ENCODE measurements around the gene ANKRD9. TPM values are rescaled to one million over a fixed set of nuclear protein-coding genes. Genes with fewer than 3 reads are reported as not detected.

The ANKRD9 gene
- total RNA-seq, 1 experiment from 2014 or later = 47.9 TPM

GRCh38 chr14:102518063-102518648 is 8.6 kb upstream of the ANKRD9 start:
- no peak for DNase-seq (ENCODE audit: low read depth, low spot score)
- in situ Hi-C loops (cut with HindIII; ENCODE audit: low pct_unique_long_range_greater_than_20kb, low sequenced_read_pairs) = loop anchor here (10.0 kb wide), 1 partner anchor 73 kb away; no protein-coding TSS in a partner anchor

DNA sequence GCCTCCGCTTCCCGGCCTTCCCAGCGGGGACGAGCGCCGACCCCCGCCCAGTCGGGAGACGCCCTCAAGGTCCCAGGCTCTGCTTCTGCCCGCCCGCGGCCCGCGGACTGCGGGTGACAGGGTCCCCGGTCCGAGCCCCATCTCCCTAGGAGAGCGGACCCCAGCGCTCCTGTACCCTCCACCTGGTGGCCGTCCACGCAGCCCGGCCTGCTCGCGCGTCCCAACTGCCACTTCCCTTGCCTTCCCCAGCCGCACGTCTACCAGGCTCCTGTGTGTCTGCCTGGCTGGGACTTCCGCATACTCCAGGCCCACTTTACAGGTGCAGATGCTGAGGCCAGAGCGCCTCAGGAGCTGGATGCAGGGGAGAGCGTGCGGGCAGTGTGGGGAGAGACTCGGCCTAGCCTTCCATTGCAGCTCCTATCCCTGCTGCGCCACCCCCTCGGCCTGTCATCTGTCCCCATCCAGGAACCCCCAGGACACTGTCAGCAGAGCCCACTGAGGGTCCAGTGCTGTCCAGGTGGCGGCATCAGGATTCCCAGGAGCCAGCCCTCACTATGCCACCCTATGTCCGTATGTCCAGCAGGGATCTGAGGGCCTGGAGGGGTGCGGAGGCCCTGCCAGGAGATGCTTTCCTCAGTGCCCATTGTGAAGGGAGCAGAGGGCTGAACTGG is 8.0 kb upstream of the ANKRD9 start:
- in situ Hi-C loops (cut with HindIII; ENCODE audit: low pct_unique_long_range_greater_than_20kb, low sequenced_read_pairs) = loop anchor here (10.0 kb wide), 1 partner anchor 73 kb away; no protein-coding TSS in a partner anchor
- no peak for DNase-seq (ENCODE audit: low read depth, low spot score)

- in situ Hi-C loops (cut with HindIII; ENCODE audit: low pct_unique_long_range_greater_than_20kb, low sequenced_read_pairs) = loop anchor here (10.0 kb wide), 1 partner anchor 72 kb away; no protein-coding TSS in a partner anchor
- peak; percentile 41 for DNase-seq (ENCODE audit: low read depth, low spot score)
Observed at GRCh38 chr14:102516531-102517391, 7.2 kb upstream of the ANKRD9 start.

GRCh38 chr14:102514987-102515733 is 5.6 kb upstream of the ANKRD9 start:
- in situ Hi-C loops (cut with HindIII; ENCODE audit: low pct_unique_long_range_greater_than_20kb, low sequenced_read_pairs) = loop anchor here (10.0 kb wide), 1 partner anchor 70 kb away; no protein-coding TSS in a partner anchor
- no peak for DNase-seq (ENCODE audit: low read depth, low spot score)

- in situ Hi-C loops (cut with HindIII; ENCODE audit: low pct_unique_long_range_greater_than_20kb, low sequenced_read_pairs) = loop anchor here (10.0 kb wide), 1 partner anchor 69 kb away; no protein-coding TSS in a partner anchor
- no peak for DNase-seq (ENCODE audit: low read depth, low spot score)
Observed at GRCh38 chr14:102513899-102514772, 4.6 kb upstream of the ANKRD9 start.

DNA sequence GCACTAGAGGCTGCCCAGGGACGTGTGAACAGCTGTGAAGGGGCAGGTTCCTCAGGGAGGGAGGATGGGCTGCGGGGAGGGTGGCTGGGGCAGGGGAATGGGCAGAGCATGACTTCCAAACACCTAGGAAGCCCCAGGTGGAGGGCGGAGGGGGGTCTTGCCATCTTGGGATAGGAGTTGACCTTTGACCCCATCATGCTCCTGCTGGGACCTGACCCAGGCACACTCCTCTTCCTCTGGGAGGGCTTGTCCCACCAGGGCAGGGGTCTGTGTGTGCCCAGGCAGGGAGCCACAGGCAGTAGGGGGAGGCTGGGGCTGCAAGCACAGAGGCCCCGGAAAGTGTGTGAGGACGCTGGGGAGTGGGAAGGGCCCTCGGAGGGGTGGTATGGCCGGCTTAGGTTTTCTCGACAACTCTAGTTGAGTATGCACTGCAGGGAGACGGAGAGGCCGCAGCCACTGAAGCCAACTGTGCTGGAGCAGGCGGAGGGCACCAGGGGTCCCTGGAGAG is 3.3 kb upstream of the ANKRD9 start:
- DNase-seq (ENCODE audit: low read depth, low spot score) = no peak
- in situ Hi-C loops (cut with HindIII; ENCODE audit: low pct_unique_long_range_greater_than_20kb, low sequenced_read_pairs) = loop anchor here (10.0 kb wide), 1 partner anchor 68 kb away; no protein-coding TSS in a partner anchor

- in situ Hi-C loops (cut with HindIII; ENCODE audit: low pct_unique_long_range_greater_than_20kb, low sequenced_read_pairs) = loop anchor here (10.0 kb wide), 1 partner anchor 67 kb away; no protein-coding TSS in a partner anchor
- no peak for DNase-seq (ENCODE audit: low read depth, low spot score)
Observed at GRCh38 chr14:102511538-102511937, 2.0 kb upstream of the ANKRD9 start.

GRCh38 chr14:102510616-102511520 is 1.3 kb upstream of the ANKRD9 start:
- in situ Hi-C loops (cut with HindIII; ENCODE audit: low pct_unique_long_range_greater_than_20kb, low sequenced_read_pairs) = loop anchor here (10.0 kb wide), 1 partner anchor 66 kb away; no protein-coding TSS in a partner anchor
- peak; percentile 61 for DNase-seq (ENCODE audit: low read depth, low spot score)

DNA sequence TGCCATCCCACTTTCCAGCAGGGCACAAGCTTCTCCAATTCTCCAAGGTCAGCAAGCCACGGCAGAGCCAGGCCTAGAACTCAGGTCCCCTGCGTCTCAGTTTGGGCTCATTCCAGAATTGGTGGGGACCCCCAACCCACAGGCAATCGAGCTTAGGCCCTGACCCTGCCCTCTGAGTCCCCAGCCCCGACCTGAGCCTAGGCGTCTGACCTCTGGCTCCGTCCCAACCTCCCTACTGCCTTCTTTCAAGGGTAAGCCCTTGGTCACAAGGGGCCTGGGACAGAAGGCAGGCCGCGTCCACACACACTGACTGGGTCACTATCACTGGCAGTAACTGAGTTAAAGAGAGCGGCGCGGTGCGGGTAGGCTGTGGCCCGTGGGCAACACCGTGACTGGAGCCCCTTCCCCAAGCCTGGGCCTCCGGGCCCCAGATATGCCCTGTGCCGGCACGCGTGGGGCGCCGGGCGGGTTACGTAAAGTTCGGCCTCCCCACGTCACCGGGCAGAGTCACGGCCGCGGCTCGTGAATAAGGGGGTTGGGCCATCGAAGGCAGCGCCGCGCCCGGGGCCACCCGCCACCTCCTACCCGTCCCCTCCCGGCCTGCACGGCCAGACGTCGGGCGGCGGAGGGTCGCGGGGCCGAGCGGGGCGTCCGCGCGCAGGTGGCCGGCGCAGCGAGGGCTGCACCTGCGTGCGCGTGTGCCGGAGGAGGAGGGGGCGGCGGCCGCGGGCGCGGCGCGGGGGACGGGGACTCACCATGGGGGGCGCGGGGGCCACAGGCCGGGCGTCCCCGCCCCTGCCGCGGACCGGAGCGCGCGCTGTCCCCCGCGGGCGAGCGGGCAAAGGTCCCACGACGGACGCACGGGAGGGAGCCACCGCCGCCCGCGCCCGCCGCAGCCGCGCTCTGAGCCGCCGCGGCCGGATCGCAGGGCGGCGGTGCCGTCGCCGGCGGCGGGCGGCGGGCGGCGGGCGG is 516 bp downstream of the ANKRD9 start:
- DNase-seq (ENCODE audit: low read depth, low spot score) = peak; percentile 39
- in situ Hi-C loops (cut with HindIII; ENCODE audit: low pct_unique_long_range_greater_than_20kb, low sequenced_read_pairs) = no loop called here

DNA sequence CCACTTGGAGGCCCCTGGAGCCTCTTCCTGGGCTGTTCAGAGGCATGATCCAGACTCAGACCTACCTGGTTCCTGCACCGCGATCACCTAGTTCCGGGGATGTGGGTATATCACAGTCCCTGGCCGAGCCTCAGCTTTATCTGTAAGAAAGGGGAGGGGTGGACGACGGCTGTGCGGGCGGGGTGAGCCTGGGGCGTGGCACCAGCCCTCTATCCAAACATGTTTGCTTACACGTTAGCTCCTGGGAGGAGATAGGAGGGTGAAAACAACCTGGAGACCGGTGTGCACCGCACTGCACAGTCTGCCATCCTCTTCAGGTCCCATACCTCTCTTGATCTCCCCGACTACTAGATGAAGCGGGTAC is 1.2 kb downstream of the ANKRD9 start:
- peak; percentile 38 for DNase-seq (ENCODE audit: low read depth, low spot score)
- in situ Hi-C loops (cut with HindIII; ENCODE audit: low pct_unique_long_range_greater_than_20kb, low sequenced_read_pairs) = no loop called here

GRCh38 chr14:102507857-102508312 is 1.7 kb downstream of the ANKRD9 start:
- in situ Hi-C loops (cut with HindIII; ENCODE audit: low pct_unique_long_range_greater_than_20kb, low sequenced_read_pairs) = no loop called here
- no peak for DNase-seq (ENCODE audit: low read depth, low spot score)

DNA sequence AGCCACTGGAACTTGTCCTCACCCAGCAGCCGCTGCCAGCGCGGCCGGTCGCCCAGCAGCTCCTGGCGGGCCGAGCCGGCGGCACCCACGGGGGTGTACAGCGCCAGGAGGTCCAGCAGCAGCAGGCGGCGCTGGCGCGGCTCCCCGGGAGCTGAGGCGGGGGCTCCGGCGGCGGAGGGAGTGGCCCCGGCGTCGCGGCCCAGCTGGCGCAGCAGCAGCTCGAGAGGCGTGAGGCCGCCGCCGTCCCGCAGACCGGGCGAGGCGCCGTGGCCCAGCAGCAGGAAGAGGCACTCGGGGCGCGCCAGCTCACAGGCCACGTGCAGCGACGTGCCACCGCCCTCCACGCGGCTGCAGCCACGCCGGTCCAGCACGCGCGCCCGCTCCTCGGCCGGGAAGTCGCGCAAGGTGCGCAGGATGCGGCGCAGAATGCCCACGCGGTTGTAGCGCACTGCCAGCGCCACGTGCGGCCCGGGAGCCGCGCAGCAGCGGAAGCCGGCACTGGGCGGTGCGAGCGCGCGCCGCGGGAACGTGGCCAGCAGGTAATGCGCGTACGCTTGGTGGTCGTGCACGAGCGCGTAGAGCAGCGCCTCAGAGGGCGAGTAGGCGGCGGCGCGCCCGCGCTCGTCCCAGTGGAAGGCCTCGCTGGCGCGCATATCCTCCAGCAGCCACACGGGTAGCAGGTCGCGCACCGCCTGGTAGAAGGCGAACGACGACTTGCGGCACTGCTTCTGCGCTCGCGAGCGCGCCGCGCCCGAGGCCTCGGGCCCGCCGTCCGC is 2.3 kb downstream of the ANKRD9 start:
- no peak for DNase-seq (ENCODE audit: low read depth, low spot score)
- in situ Hi-C loops (cut with HindIII; ENCODE audit: low pct_unique_long_range_greater_than_20kb, low sequenced_read_pairs) = no loop called here

DNA sequence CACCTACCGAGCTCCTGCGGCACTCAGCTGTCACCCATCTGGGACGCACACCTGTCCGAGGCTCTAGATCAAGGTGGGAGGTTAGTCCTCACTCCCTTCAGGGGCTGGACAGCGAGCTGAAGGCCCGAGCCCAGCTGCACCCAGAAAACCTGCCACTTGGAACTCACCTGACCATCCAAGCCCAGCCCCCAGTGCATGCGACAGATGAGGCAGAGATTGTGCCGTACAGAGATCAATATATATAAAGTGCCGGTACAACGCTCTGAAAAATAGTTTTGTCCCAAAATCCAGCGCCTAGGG is 3.0 kb downstream of the ANKRD9 start:
- in situ Hi-C loops (cut with HindIII; ENCODE audit: low pct_unique_long_range_greater_than_20kb, low sequenced_read_pairs) = no loop called here
- no peak for DNase-seq (ENCODE audit: low read depth, low spot score)

Measured in SK-MEL-5 (cell line).